ENCODE data around the gene EFNA5. TPM values are rescaled to one million over a fixed set of nuclear protein-coding genes. Genes with fewer than 3 reads are reported as not detected.

Gene EFNA5
- total and polyA plus RNA-seq, 5 donors from 2014 or later = 0.73 TPM; not detected in 4

- no peak overlapping the region for H3K27ac ChIP-seq (ENCODE audit: insufficient read depth, low read length, poor library complexity, severe bottlenecking)
- no peak overlapping the region for H3K4me3 ChIP-seq (ENCODE audit: low read depth, low read length)
- H3K9me3 ChIP-seq (ENCODE audit: control insufficient read depth in 2 of 2, low read length in 2 of 2) = no peaks in the 10 kb centered on the region
- no peaks in the 10 kb centered on the region for H3K4me1 ChIP-seq (ENCODE audit: control insufficient read depth, insufficient read depth, low read length, poor library complexity, severe bottlenecking)
- H3K9me3 Mint-ChIP-seq = no peaks in the 10 kb centered on the region
- H3K4me1 Mint-ChIP-seq = peaks cover 0 to 3% (median 0%) of the 10 kb centered on the region in 4 donors
- no peak overlapping the region for H3K27ac Mint-ChIP-seq
- H3K27me3 ChIP-seq (ENCODE audit: control insufficient read depth, insufficient read depth, low read length) = peaks cover 3% of the 10 kb centered on the region
- no peak for ATAC-seq (ENCODE audit: low read depth in 2 of 2)
- no peaks in the 10 kb centered on the region for H3K36me3 Mint-ChIP-seq
- no peaks in the 10 kb centered on the region for H3K36me3 ChIP-seq (ENCODE audit: control insufficient read depth, insufficient read depth, low read length)
- H3K4me3 Mint-ChIP-seq = no peak overlapping the region
- DNase-seq = no peak
- peaks cover 8% of the 10 kb centered on the region for H3K27me3 Mint-ChIP-seq
Measured at GRCh38 chr5:107422494-107422893, 248.2 kb downstream of the EFNA5 start.

GRCh38 chr5:107419498-107419897 is 251.2 kb downstream of the EFNA5 start:
- H3K36me3 Mint-ChIP-seq = no peaks in the 10 kb centered on the region
- H3K27me3 Mint-ChIP-seq = peaks cover 9% of the 10 kb centered on the region
- ATAC-seq (ENCODE audit: low read depth in 2 of 2) = no peak

GRCh38 chr5:107418902-107419301 is 251.8 kb downstream of the EFNA5 start:
- Histone ChIP-seq H3K27ac (ENCODE audit: insufficient read depth, low read length, poor library complexity, severe bottlenecking) (no peak overlapping the region), H3K27me3 (ENCODE audit: control insufficient read depth, insufficient read depth, low read length) (peaks cover 3% of the 10 kb centered on the region), H3K4me3 (ENCODE audit: low read depth, low read length) (no peak overlapping the region), H3K4me1 (ENCODE audit: control insufficient read depth, insufficient read depth, low read length, poor library complexity, severe bottlenecking) (no peaks in the 10 kb centered on the region), H3K36me3 (ENCODE audit: control insufficient read depth, insufficient read depth, low read length) (no peaks in the 10 kb centered on the region), H3K9me3 (ENCODE audit: control insufficient read depth in 2 of 2, low read length in 2 of 2) (no peaks in the 10 kb centered on the region)
- Mint-ChIP-seq H3K4me3 (no peak overlapping the region), H3K36me3 (no peaks in the 10 kb centered on the region), H3K27me3 (peaks cover 9% of the 10 kb centered on the region), H3K9me3 (peaks cover 0 to 2% (median 0%) of the 10 kb centered on the region in 7 donors), H3K27ac (no peak overlapping the region), H3K4me1 (peaks cover 0 to 3% (median 0%) of the 10 kb centered on the region in 4 donors)
- ATAC-seq (ENCODE audit: low read depth in 2 of 2) (no peak), DNase-seq (no peak)

More at GRCh38 chr5:107419498-107419897, 251.2 kb downstream of the EFNA5 start:
- no peaks in the 10 kb centered on the region for H3K9me3 ChIP-seq (ENCODE audit: control insufficient read depth in 2 of 2, low read length in 2 of 2)
- H3K27me3 ChIP-seq (ENCODE audit: control insufficient read depth, insufficient read depth, low read length) = peaks cover 3% of the 10 kb centered on the region
- H3K9me3 Mint-ChIP-seq = peaks cover 0 to 2% (median 0%) of the 10 kb centered on the region in 7 donors
- H3K4me1 Mint-ChIP-seq = peaks cover 0 to 3% (median 0%) of the 10 kb centered on the region in 4 donors
- H3K4me1 ChIP-seq (ENCODE audit: control insufficient read depth, insufficient read depth, low read length, poor library complexity, severe bottlenecking) = no peaks in the 10 kb centered on the region
- DNase-seq = no peak
- no peaks in the 10 kb centered on the region for H3K36me3 ChIP-seq (ENCODE audit: control insufficient read depth, insufficient read depth, low read length)
- H3K27ac Mint-ChIP-seq = no peak overlapping the region
- no peak overlapping the region for H3K4me3 ChIP-seq (ENCODE audit: low read depth, low read length)
- no peak overlapping the region for H3K27ac ChIP-seq (ENCODE audit: insufficient read depth, low read length, poor library complexity, severe bottlenecking)
- H3K4me3 Mint-ChIP-seq = no peak overlapping the region

GRCh38 chr5:107418071-107418470 is 252.7 kb downstream of the EFNA5 start:
- H3K4me1 Mint-ChIP-seq = peaks cover 0 to 3% (median 0%) of the 10 kb centered on the region in 4 donors
- Histone ChIP-seq H3K4me3 (ENCODE audit: low read depth, low read length) (no peak overlapping the region), H3K27me3 (ENCODE audit: control insufficient read depth, insufficient read depth, low read length) (peaks cover 4% of the 10 kb centered on the region), H3K4me1 (ENCODE audit: control insufficient read depth, insufficient read depth, low read length, poor library complexity, severe bottlenecking) (no peaks in the 10 kb centered on the region), H3K9me3 (ENCODE audit: control insufficient read depth in 2 of 2, low read length in 2 of 2) (no peaks in the 10 kb centered on the region), H3K27ac (ENCODE audit: insufficient read depth, low read length, poor library complexity, severe bottlenecking) (no peak overlapping the region), H3K36me3 (ENCODE audit: control insufficient read depth, insufficient read depth, low read length) (no peaks in the 10 kb centered on the region)
- no peak overlapping the region for H3K4me3 Mint-ChIP-seq
- peaks cover 0 to 2% (median 0%) of the 10 kb centered on the region in 7 donors for H3K9me3 Mint-ChIP-seq
- H3K36me3 Mint-ChIP-seq = no peaks in the 10 kb centered on the region
- no peak for DNase-seq
- no peak overlapping the region for H3K27ac Mint-ChIP-seq
- peaks cover 9% of the 10 kb centered on the region for H3K27me3 Mint-ChIP-seq
- ATAC-seq (ENCODE audit: low read depth in 2 of 2) = no peak

GRCh38 chr5:107415762-107416161 is 255.0 kb downstream of the EFNA5 start:
- H3K27ac ChIP-seq (ENCODE audit: insufficient read depth, low read length, poor library complexity, severe bottlenecking) = no peak overlapping the region
- Mint-ChIP-seq H3K27me3 (peaks cover 5% of the 10 kb centered on the region), H3K36me3 (no peaks in the 10 kb centered on the region), H3K4me1 (peaks cover 0 to 3% (median 0%) of the 10 kb centered on the region in 4 donors), H3K4me3 (no peak overlapping the region), H3K27ac (no peak overlapping the region), H3K9me3 (peaks cover 0 to 3% (median 0%) of the 10 kb centered on the region in 7 donors)
- H3K4me1 ChIP-seq (ENCODE audit: control insufficient read depth, insufficient read depth, low read length, poor library complexity, severe bottlenecking) = no peaks in the 10 kb centered on the region
- no peak for DNase-seq
- H3K36me3 ChIP-seq (ENCODE audit: control insufficient read depth, insufficient read depth, low read length) = no peaks in the 10 kb centered on the region
- H3K9me3 ChIP-seq (ENCODE audit: control insufficient read depth in 2 of 2, low read length in 2 of 2) = no peaks in the 10 kb centered on the region
- ATAC-seq (ENCODE audit: low read depth in 2 of 2) = no peak
- no peak overlapping the region for H3K4me3 ChIP-seq (ENCODE audit: low read depth, low read length)
- peaks cover 4% of the 10 kb centered on the region for H3K27me3 ChIP-seq (ENCODE audit: control insufficient read depth, insufficient read depth, low read length)

- Mint-ChIP-seq H3K27ac (no peak overlapping the region), H3K9me3 (peaks cover 0 to 3% (median 0%) of the 10 kb centered on the region in 7 donors), H3K4me3 (no peak overlapping the region), H3K27me3 (peaks cover 5% of the 10 kb centered on the region), H3K4me1 (peaks cover 0 to 3% (median 0%) of the 10 kb centered on the region in 4 donors), H3K36me3 (no peaks in the 10 kb centered on the region)
- Histone ChIP-seq H3K27me3 (ENCODE audit: control insufficient read depth, insufficient read depth, low read length) (peaks cover 4% of the 10 kb centered on the region), H3K4me3 (ENCODE audit: low read depth, low read length) (no peak overlapping the region), H3K27ac (ENCODE audit: insufficient read depth, low read length, poor library complexity, severe bottlenecking) (no peak overlapping the region), H3K9me3 (ENCODE audit: control insufficient read depth in 2 of 2, low read length in 2 of 2) (no peaks in the 10 kb centered on the region), H3K4me1 (ENCODE audit: control insufficient read depth, insufficient read depth, low read length, poor library complexity, severe bottlenecking) (no peaks in the 10 kb centered on the region), H3K36me3 (ENCODE audit: control insufficient read depth, insufficient read depth, low read length) (no peaks in the 10 kb centered on the region)
- DNase-seq (no peak), ATAC-seq (ENCODE audit: low read depth in 2 of 2) (no peak)
Measured at GRCh38 chr5:107414802-107415201, 255.9 kb downstream of the EFNA5 start.

- H3K27ac Mint-ChIP-seq = no peak overlapping the region
- DNase-seq (no peak), ATAC-seq (ENCODE audit: low read depth in 2 of 2) (no peak)
- Histone ChIP-seq H3K27ac (ENCODE audit: insufficient read depth, low read length, poor library complexity, severe bottlenecking) (no peak overlapping the region), H3K36me3 (ENCODE audit: control insufficient read depth, insufficient read depth, low read length) (no peaks in the 10 kb centered on the region), H3K4me3 (ENCODE audit: low read depth, low read length) (no peak overlapping the region), H3K4me1 (ENCODE audit: control insufficient read depth, insufficient read depth, low read length, poor library complexity, severe bottlenecking) (no peaks in the 10 kb centered on the region), H3K27me3 (ENCODE audit: control insufficient read depth, insufficient read depth, low read length) (peaks cover 1% of the 10 kb centered on the region), H3K9me3 (ENCODE audit: control insufficient read depth in 2 of 2, low read length in 2 of 2) (no peaks in the 10 kb centered on the region)
- H3K4me3 Mint-ChIP-seq = no peak overlapping the region
- peaks cover 0 to 3% (median 0%) of the 10 kb centered on the region in 7 donors for H3K9me3 Mint-ChIP-seq
- H3K36me3 Mint-ChIP-seq = no peaks in the 10 kb centered on the region
- H3K4me1 Mint-ChIP-seq = no peaks in the 10 kb centered on the region
- peaks cover 5% of the 10 kb centered on the region for H3K27me3 Mint-ChIP-seq
Measured at GRCh38 chr5:107413754-107414153, 257.0 kb downstream of the EFNA5 start.

- no peaks in the 10 kb centered on the region for H3K27me3 Mint-ChIP-seq
- no peak overlapping the region for H3K27ac Mint-ChIP-seq
- Histone ChIP-seq H3K36me3 (ENCODE audit: control insufficient read depth, insufficient read depth, low read length) (no peaks in the 10 kb centered on the region), H3K9me3 (ENCODE audit: control insufficient read depth in 2 of 2, low read length in 2 of 2) (no peaks in the 10 kb centered on the region), H3K27me3 (ENCODE audit: control insufficient read depth, insufficient read depth, low read length) (peaks cover 3% of the 10 kb centered on the region), H3K4me3 (ENCODE audit: low read depth, low read length) (no peak overlapping the region), H3K4me1 (ENCODE audit: control insufficient read depth, insufficient read depth, low read length, poor library complexity, severe bottlenecking) (no peaks in the 10 kb centered on the region), H3K27ac (ENCODE audit: insufficient read depth, low read length, poor library complexity, severe bottlenecking) (no peak overlapping the region)
- DNase-seq (no peak), ATAC-seq (ENCODE audit: low read depth in 2 of 2) (no peak)
- H3K36me3 Mint-ChIP-seq = no peaks in the 10 kb centered on the region
- no peak overlapping the region for H3K4me3 Mint-ChIP-seq
- no peaks in the 10 kb centered on the region for H3K4me1 Mint-ChIP-seq
- peaks cover 0 to 4% (median 0%) of the 10 kb centered on the region in 7 donors for H3K9me3 Mint-ChIP-seq
Measured at GRCh38 chr5:107408564-107408963, 262.2 kb downstream of the EFNA5 start.

Measured in CD4-positive, CD25-positive, alpha-beta regulatory T cell (primary cell).